Fibroblast of pulmonary artery (primary cell): ENCODE results near the gene CDK14.

Experiments used
- DNase-seq: peaks from one replicate; pipeline ENCODE4 v3.0.0-alpha.2; 2010; ENCODE audit warnings: low read depth
- H3K4me3 ChIP-seq: replicated peaks from 2 replicates; pipeline ENCODE4 v1.5.1; 2011; ENCODE audit warnings: low read depth, mild to moderate bottlenecking, control low read depth, low read length, moderate library complexity
- TF ChIP-seq, protein P1 (sequence below): IDR thresholded peaks from 2 replicates; pipeline ENCODE4 v1.5.1; 2011; ENCODE audit warnings: mild to moderate bottlenecking, control low read depth, low read length, inconsistent platforms; ENCODE audit errors: missing control alignments

Gene CDK14

DNA sequence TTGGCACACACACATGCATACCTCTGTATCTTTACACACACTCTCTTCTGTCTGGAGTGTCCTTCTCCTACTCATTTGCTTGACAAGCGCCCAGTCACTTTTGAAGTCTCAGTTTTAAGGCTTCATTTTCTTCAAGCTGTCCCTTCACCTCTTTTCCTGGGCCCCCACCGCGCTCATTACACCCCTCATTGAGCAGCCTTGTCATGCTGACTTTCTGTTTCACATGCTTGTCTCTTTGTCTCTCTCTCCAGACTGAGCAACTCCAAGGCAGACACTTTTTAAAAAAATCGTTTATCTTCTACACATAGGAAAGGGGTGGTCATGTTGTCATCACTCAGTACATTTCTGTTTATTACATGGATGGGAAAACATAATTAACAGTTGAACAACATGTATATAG lies 442.9 kb downstream of the CDK14 start:
- no peak for DNase-seq
- no peak overlapping the region for H3K4me3 ChIP-seq
- TF ChIP-seq, protein P1, sequence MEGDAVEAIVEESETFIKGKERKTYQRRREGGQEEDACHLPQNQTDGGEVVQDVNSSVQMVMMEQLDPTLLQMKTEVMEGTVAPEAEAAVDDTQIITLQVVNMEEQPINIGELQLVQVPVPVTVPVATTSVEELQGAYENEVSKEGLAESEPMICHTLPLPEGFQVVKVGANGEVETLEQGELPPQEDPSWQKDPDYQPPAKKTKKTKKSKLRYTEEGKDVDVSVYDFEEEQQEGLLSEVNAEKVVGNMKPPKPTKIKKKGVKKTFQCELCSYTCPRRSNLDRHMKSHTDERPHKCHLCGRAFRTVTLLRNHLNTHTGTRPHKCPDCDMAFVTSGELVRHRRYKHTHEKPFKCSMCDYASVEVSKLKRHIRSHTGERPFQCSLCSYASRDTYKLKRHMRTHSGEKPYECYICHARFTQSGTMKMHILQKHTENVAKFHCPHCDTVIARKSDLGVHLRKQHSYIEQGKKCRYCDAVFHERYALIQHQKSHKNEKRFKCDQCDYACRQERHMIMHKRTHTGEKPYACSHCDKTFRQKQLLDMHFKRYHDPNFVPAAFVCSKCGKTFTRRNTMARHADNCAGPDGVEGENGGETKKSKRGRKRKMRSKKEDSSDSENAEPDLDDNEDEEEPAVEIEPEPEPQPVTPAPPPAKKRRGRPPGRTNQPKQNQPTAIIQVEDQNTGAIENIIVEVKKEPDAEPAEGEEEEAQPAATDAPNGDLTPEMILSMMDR, result no peak

DNA sequence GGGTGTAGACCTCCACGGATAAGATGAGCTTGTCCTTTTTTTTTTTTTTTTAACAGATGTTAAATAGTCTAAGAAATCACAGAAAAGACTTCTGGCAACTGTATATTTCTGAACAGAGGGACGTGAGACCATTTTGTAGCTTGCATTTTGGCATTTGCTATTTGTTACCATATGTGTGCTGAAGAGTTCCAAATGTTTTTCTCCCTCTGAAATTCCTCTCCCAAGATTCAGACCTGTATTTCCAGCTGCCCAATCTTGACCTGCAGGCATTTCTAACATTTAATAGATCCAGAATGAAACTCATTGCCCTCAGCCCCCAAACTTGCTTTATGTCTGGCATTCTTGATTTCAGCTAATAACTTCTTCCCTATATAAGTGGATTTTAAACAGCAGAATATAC lies 445.0 kb downstream of the CDK14 start:
- no peak overlapping the region for H3K4me3 ChIP-seq
- no peak for DNase-seq
- TF ChIP-seq, protein P1, result no peak

DNA sequence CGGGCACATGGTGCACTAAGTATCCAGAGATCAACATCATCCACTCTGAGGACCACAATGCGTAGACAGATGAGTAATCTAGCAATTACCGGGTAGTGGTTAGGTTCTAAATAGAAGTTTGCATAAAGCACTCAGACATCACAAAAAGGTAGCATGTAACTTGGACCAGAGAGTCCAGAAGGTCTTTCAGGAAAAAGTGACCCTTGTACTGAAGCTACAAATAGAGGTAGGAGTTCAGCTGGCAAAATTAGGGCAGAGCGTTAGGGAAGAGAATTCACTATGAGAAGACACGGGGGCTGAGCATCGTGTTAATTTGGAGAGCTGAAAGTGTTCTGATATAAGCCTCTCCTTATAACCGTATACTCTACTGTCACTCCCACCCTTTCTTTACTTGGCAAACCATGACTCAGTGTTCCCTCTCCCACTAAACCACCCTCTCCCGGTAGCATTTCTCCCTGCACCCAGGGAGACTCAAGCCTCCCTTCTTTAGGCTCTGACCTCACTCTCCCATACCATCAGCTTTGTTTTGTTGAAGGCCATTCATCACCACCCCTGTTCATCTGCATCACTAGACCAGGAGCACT lies 445.9 kb downstream of the CDK14 start:
- TF ChIP-seq, protein P1, result no peak
- peak; percentile 17 for DNase-seq
- H3K4me3 ChIP-seq, result no peak overlapping the region

DNA sequence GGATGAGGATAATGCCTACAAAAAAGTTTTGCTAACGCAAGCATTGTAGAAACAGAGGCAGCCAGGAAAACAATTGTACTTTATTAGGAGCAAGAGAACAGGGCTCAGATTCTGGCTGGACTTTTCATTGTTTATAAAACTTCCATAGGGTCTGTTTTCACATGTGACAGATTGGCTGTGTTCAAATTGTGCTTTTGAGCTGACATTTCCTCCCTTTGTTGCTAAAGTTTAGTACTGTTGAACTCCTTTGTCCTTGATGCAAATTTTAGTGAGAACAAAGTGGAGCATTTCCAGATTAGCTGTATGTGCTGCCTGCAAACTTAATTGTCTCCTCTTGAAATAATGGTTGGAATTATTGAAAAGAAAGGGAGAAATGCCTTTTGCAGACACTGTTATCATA lies 447.1 kb downstream of the CDK14 start:
- peak; percentile 21 for DNase-seq
- no peak overlapping the region for H3K4me3 ChIP-seq
- TF ChIP-seq, protein P1, result no peak

DNA sequence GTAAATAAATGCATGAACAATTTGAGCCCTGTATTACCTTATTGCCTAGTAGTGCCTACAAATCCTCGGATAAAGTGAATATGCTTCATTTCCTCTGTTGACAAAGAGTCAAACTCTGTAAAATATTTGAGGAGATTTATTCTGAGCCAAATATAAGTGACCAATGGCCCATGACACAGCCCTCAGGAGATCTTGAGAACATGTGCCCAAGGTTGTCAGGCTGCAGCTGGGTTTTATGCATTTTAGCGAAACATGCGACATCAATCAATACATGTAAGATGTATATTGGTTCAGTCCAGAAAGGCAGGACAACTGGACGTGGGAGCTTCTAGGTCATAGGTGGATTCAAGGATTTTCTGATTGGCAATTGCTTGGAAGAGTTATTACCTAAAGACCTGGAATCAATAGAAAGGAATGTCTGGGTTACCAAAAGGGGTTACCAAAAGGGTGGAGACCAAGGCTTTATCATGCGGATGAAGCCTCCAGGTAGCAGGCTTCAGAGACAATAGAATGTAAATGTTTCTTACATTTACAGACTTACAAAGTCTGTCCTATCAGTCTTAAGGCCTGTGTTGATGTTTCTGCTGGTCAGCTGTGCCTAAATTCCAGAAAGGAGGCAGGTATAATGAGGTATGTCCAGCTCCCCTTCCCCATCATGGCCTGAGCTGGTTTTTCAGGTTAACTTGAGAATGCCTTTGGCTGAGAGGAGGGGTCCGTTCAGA lies 448.0 kb downstream of the CDK14 start:
- TF ChIP-seq, protein P1, result no peak
- H3K4me3 ChIP-seq, result no peak overlapping the region
- DNase-seq, result no peak

DNA sequence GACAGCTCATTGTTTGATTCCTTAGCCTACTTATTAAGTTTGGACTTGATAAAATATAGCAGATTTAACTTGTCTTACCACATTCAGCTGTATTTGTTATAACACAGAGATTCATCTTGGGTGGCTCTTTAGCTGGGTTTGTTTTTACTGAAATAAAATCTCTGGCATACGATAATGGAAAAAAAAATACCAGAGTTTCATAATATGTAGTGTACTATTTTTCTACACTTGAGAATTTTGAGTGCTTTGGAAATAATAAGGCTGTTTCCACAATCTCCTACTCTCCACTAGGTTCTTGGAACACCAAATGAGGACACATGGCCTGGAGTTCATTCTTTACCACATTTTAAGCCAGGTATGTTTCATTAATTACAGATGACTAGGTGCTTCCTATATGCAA lies 449.5 kb downstream of the CDK14 start:
- TF ChIP-seq, protein P1, result no peak
- no peak overlapping the region for H3K4me3 ChIP-seq
- no peak for DNase-seq
